RCC 7860 (cell line): Measurements from ENCODE around the gene FTCDNL1.

Experiments
- DNase-seq: peaks from one replicate; pipeline ENCODE4 v3.0.0-alpha.2; 2015; ENCODE audit warnings: low spot score
- FAIRE-seq: peaks from 2 replicates; lab custom pipeline; 2012; peaks lifted over from hg19 to GRCh38; lab: Jason Lieb, UNC

The FTCDNL1 gene

GRCh38 chr2:199749571-199749970 is 101.4 kb downstream of the FTCDNL1 start:
- no peak for FAIRE-seq
- DNase-seq, result no peak

- FAIRE-seq, result no peak
Measured at GRCh38 chr2:199744724-199745123, 106.3 kb downstream of the FTCDNL1 start.

GRCh38 chr2:199744260-199744659 is 106.7 kb downstream of the FTCDNL1 start:
- FAIRE-seq (no peak), DNase-seq (no peak)

More at GRCh38 chr2:199744724-199745123, 106.3 kb downstream of the FTCDNL1 start:
- no peak for DNase-seq

- DNase-seq, result no peak
- no peak for FAIRE-seq
Measured at GRCh38 chr2:199743415-199744120, 107.4 kb downstream of the FTCDNL1 start.

GRCh38 chr2:199742884-199743283 is 108.1 kb downstream of the FTCDNL1 start:
- no peak for FAIRE-seq
- DNase-seq, result no peak

- no peak for DNase-seq
- no peak for FAIRE-seq
Measured at GRCh38 chr2:199740111-199740428, 110.9 kb downstream of the FTCDNL1 start.

- FAIRE-seq (no peak), DNase-seq (peak; percentile 19)
Measured at GRCh38 chr2:199739413-199740110, 111.4 kb downstream of the FTCDNL1 start.

GRCh38 chr2:199738727-199739412 is 112.1 kb downstream of the FTCDNL1 start:
- FAIRE-seq (no peak), DNase-seq (no peak)

- DNase-seq, result no peak
- no peak for FAIRE-seq
Measured at GRCh38 chr2:199734651-199735050, 116.3 kb downstream of the FTCDNL1 start.

GRCh38 chr2:199734011-199734410 is 117.0 kb downstream of the FTCDNL1 start:
- DNase-seq, result no peak
- FAIRE-seq, result no peak

GRCh38 chr2:199727801-199728200 is 123.2 kb downstream of the FTCDNL1 start:
- DNase-seq (no peak), FAIRE-seq (no peak)

- no peak for FAIRE-seq
- DNase-seq, result no peak
Measured at GRCh38 chr2:199727306-199727705, 123.7 kb downstream of the FTCDNL1 start.

- DNase-seq (no peak), FAIRE-seq (no peak)
Measured at GRCh38 chr2:199718074-199718473, 132.9 kb downstream of the FTCDNL1 start.

- FAIRE-seq (no peak), DNase-seq (no peak)
Measured at GRCh38 chr2:199717587-199717907, 133.4 kb downstream of the FTCDNL1 start.

GRCh38 chr2:199716807-199717586 is 134.0 kb downstream of the FTCDNL1 start:
- no peak for FAIRE-seq

GRCh38 chr2:199713746-199714145 is 137.2 kb downstream of the FTCDNL1 start:
- DNase-seq (no peak), FAIRE-seq (no peak)

More at GRCh38 chr2:199716807-199717586, 134.0 kb downstream of the FTCDNL1 start:
- DNase-seq, result peak; percentile 18

GRCh38 chr2:199710551-199710950 is 140.4 kb downstream of the FTCDNL1 start:
- FAIRE-seq, result no peak

More at GRCh38 chr2:199710551-199710950, 140.4 kb downstream of the FTCDNL1 start:
- no peak for DNase-seq
